GM13977 (cell line): ENCODE results near the gene STMN3.

Source experiments
- DNase-seq: peaks from one replicate; pipeline ENCODE4 v3.0.0; 2012; ENCODE audit warnings: low spot score
- in situ Hi-C: fragments of 300-500 bp; cut with MboI; formaldehyde crosslinking; loops from one replicate; pipeline ENCODE4 v1.12.0; 2022; ENCODE audit warnings: low sequenced_read_pairs, low pct_unique_long_range_greater_than_20kb, mixed read lengths, inconsistent platforms; ENCODE audit not compliant: unreplicated experiment
- TF ChIP-seq, protein P1 (sequence below): IDR thresholded peaks from 2 replicates; pipeline ENCODE4 v1.5.1; 2012; ENCODE audit warnings: mild to moderate bottlenecking, control low read depth; ENCODE audit not compliant: insufficient read depth; ENCODE audit errors: extremely low read depth, missing control alignments

Gene STMN3

DNA sequence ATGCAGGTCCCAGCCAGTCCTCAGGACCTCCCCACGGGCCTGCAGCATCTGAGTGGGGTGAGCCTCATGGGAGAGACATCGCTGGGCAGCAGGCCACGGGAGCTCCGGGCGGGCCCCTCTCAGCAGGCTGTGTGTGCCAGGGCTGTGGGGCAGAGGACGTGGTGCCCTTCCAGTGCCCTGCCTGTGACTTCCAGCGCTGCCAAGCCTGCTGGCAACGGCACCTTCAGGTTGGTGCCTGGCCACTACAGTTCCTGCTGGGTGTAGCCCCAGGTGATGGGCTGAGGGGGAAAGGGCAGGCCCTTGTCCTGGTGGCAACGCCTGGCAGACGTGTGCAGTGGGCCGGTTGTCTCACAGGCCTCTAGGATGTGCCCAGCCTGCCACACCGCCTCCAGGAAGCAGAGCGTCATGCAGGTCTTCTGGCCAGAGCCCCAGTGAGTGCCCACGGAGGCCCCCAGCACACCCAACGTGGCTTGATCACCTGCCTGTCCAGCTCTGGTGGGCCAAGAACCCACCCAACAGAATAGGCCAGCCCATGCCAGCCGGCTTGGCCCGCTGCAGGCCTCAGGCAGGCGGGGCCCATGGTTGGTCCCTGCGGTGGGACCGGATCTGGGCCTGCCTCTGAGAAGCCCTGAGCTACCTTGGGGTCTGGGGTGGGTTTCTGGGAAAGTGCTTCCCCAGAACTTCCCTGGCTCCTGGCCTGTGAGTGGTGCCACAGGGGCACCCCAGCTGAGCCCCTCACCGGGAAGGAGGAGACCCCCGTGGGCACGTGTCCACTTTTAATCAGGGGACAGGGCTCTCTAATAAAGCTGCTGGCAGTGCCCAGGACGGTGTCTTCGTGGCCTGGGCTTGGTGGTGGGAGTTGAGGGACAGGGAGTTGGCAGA, 42.4 kb upstream of the STMN3 start:
- TF ChIP-seq, protein P1, sequence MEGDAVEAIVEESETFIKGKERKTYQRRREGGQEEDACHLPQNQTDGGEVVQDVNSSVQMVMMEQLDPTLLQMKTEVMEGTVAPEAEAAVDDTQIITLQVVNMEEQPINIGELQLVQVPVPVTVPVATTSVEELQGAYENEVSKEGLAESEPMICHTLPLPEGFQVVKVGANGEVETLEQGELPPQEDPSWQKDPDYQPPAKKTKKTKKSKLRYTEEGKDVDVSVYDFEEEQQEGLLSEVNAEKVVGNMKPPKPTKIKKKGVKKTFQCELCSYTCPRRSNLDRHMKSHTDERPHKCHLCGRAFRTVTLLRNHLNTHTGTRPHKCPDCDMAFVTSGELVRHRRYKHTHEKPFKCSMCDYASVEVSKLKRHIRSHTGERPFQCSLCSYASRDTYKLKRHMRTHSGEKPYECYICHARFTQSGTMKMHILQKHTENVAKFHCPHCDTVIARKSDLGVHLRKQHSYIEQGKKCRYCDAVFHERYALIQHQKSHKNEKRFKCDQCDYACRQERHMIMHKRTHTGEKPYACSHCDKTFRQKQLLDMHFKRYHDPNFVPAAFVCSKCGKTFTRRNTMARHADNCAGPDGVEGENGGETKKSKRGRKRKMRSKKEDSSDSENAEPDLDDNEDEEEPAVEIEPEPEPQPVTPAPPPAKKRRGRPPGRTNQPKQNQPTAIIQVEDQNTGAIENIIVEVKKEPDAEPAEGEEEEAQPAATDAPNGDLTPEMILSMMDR, result no peak
- DNase-seq, result no peak
- in situ Hi-C loops, result no loop called here

DNA sequence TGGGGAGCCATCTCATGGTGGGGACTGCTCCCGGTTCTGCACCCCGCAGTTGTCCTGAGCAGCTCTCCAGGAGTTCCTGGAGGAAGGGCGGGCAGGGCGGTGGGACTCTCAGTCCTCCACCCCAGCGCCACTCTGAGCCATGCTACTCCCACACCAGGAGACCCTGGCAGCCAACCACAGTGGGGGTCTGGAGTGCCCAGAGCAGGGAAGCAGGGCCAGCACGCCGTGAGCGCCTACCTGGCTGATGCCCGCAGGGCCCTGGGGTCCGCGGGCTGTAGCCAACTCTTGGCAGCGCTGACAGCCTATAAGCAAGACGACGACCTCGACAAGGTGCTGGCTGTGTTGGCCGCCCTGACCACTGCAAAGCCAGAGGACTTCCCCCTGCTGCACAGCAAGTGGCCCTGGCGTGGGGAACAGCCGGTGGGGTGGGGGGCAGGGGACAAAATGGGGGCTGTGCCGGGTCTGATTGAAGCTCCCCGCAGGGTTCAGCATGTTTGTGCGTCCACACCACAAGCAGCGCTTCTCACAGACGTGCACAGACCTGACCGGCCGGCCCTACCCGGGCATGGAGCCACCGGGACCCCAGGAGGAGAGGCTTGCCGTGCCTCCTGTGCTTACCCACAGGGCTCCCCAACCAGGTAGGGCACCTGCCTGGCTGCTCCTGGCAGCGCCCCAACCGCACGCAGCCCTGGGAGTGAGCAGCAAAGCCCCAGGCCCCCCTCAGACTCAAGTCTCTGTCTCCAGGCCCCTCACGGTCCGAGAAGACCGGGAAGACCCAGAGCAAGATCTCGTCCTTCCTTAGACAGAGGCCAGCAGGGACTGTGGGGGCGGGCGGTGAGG, 41.6 kb upstream of the STMN3 start:
- in situ Hi-C loops, result no loop called here
- TF ChIP-seq, protein P1, result no peak
- DNase-seq, result no peak

DNA sequence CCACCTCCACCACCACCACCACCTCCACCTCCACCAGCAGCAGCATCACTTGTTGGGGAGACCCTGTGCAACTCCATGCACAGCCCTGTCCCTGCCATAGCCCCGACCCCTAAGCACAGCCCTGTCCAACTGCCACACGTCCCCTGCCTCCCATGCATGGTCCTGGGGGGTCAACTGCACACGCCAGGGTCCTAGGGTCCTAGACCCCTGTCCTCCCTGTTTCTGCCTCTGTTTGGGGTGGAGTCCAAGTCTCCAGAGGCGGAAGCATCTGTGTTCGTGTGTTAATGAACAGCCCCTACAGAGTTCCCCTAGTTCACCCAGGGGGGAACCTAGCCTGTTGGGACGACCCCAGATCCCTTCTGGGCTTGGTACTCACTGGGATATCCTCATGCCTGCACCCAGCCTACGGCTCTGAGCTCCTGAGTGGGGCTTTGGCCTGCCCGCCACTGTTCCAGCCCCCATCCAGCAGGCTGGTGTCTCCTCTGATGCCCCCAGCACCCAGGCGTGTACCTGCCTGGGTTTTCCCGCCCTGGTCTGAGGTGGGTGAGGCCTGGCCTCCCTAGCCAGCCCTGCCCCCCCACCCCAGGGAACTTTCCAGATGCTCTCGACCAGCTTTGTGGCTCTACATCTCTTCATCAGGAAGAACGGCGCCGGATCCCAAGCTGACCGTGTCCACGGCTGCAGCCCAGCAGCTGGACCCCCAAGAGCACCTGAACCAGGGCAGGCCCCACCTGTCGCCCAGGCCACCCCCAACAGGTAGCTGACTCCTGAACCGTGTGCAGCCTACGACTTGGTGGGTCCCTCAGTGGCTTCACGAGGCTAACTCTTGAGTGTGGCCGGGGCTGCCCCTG, 40.7 kb upstream of the STMN3 start:
- DNase-seq, result no peak
- TF ChIP-seq, protein P1, result no peak
- in situ Hi-C loops, result no loop called here

DNA sequence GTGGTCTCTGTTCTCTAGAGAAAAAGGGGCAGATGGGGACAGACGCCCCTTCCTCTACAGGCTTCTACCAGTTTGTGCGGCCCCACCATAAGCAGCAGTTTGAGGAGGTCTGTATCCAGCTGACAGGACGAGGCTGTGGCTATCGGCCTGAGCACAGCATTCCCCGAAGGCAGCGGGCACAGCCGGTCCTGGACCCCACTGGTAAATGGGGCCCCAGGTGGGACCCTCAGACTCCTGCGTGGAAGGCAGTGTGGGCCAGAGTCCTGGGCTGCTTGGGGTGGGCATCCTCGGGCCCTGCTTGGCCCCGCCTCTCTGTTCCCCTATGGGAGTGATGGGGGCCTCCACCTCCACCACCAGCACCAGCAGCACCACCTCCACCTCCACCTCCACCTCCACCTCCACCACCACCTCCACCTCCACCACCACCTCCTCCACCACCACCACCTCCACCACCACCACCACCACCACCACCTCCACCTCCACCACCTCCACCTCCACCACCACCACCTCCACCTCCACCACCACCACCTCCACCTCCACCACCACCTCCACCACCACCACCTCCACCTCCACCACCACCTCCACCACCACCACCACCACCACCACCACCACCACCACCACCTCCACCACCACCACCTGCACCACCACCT, 40.0 kb upstream of the STMN3 start:
- TF ChIP-seq, protein P1, result no peak
- no peak for DNase-seq
- in situ Hi-C loops, result no loop called here

DNA sequence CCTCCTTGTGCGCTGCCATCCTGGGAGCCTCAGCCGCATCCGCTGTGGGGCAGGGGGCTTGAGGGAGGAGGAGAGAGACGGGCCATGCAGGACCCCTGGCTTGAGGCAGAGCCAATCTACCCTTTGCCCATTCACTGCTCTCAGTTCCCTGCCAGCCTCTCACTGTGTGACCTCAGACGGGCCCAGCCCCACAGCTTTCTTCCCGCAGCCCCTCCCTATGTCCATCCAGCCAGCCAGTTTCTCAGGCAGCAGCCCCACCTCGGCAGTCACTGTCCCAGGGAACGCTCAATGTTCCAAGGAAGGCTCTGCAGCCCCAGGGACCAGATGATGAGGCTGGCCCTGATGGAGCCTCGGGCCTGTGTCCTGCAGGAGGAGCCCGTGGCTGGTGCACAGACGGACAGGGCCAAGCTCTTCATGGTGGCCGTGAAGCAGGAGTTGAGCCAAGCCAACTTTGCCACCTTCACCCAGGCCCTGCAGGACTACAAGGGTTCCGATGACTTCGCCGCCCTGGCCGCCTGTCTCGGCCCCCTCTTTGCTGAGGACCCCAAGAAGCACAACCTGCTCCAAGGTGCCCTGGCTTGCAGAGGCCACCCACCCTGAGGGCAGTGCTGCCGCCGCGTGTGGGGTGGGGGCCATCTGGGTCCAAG, 39.3 kb upstream of the STMN3 start:
- TF ChIP-seq, protein P1, result no peak
- in situ Hi-C loops, result no loop called here
- DNase-seq, result no peak
